GM23338 (cell line): ENCODE measurements around the gene DFFB. TPM values are rescaled to one million over a fixed set of nuclear protein-coding genes. Genes with fewer than 3 reads are reported as not detected.

Experiments
- ATAC-seq: fragments of 200-7000 bp; cut with Tn5 transposase; 3 replicates; pipeline ENCODE4 v1.9.1; 2020
- DNase-seq: peaks from one replicate; pipeline ENCODE4 v3.0.0-alpha.2; 2015; ENCODE audit warnings: low spot score
- H2AFZ ChIP-seq: fragments of 200-600 bp; sonication (generic); 2 replicates; pipeline ENCODE4 v1.8.0; 2016; ENCODE audit warnings: antibody characterized with exemption, mild to moderate bottlenecking, moderate library complexity
- H3F3A ChIP-seq: fragments of 200-600 bp; sonication (generic); replicated peaks from 2 replicates; pipeline ENCODE4 v1.8.0; 2017; ENCODE audit warnings: antibody characterized with exemption, mixed run types, low read depth
- H3K27ac ChIP-seq: fragments of 200-600 bp; sonication (generic); 2 replicates; pipeline ENCODE4 v1.6.1; 2016; ENCODE audit warnings: low read depth
- H3K27me3 ChIP-seq: fragments of 200-600 bp; sonication (generic); 2 replicates; pipeline ENCODE4 v1.8.0; 2016; ENCODE audit warnings: mild to moderate bottlenecking, mixed run types, moderate library complexity; ENCODE audit not compliant: insufficient read depth
- H3K36me3 ChIP-seq: fragments of 200-600 bp; sonication (generic); 2 replicates; pipeline ENCODE4 v1.8.0; 2016; ENCODE audit warnings: mild to moderate bottlenecking; ENCODE audit not compliant: insufficient read depth
- H3K4me1 ChIP-seq: fragments of 200-600 bp; sonication (generic); 2 replicates; pipeline ENCODE4 v1.8.0; 2016; ENCODE audit warnings: mild to moderate bottlenecking, moderate library complexity; ENCODE audit not compliant: insufficient read depth
- H3K4me2 ChIP-seq: fragments of 200-600 bp; sonication (generic); 2 replicates; pipeline ENCODE4 v1.7.1; 2017; ENCODE audit warnings: mixed run types
- H3K4me3 ChIP-seq: fragments of 200-600 bp; sonication (generic); 2 replicates; pipeline ENCODE4 v1.6.1; 2016; ENCODE audit warnings: mixed run types
- H3K79me2 ChIP-seq: fragments of 200-600 bp; sonication (generic); replicated peaks from 2 replicates; pipeline ENCODE4 v1.8.0; 2017; ENCODE audit warnings: mild to moderate bottlenecking; ENCODE audit not compliant: insufficient read depth
- H3K9me2 ChIP-seq: fragments of 200-600 bp; sonication (generic); 2 replicates; pipeline ENCODE4 v1.8.0; 2017; ENCODE audit not compliant: insufficient read depth
- H4K20me1 ChIP-seq: fragments of 200-600 bp; sonication (generic); replicated peaks from 2 replicates; pipeline ENCODE4 v1.8.0; 2017; ENCODE audit warnings: mild to moderate bottlenecking; ENCODE audit not compliant: insufficient read depth
- H3K27ac Mint-ChIP-seq: 2 replicates; pipeline ENCODE4 v1.8.0; 2020; ENCODE audit warnings: inconsistent platforms, mild to moderate bottlenecking, moderate library complexity, mixed read lengths
- H3K27me3 Mint-ChIP-seq: 3 replicates; pipeline ENCODE4 v1.8.0; 2022; ENCODE audit warnings: low read depth, mild to moderate bottlenecking, moderate library complexity, mixed read lengths, inconsistent platforms; ENCODE audit not compliant: insufficient read depth, poor library complexity
- H3K36me3 Mint-ChIP-seq: 3 replicates; pipeline ENCODE4 v1.8.0; 2021; ENCODE audit warnings: low read depth, mild to moderate bottlenecking, inconsistent platforms, moderate library complexity, mixed read lengths
- H3K4me1 Mint-ChIP-seq: 3 replicates; pipeline ENCODE4 v1.8.0; 2020; ENCODE audit warnings: mild to moderate bottlenecking, inconsistent platforms, mixed read lengths
- H3K4me3 Mint-ChIP-seq: 3 replicates; pipeline ENCODE4 v1.8.0; 2021; ENCODE audit warnings: moderate library complexity, mild to moderate bottlenecking, inconsistent platforms, mixed read lengths
- H3K9me3 Mint-ChIP-seq: 3 replicates; pipeline ENCODE4 v1.8.0; 2020; ENCODE audit warnings: moderate library complexity, mild to moderate bottlenecking, inconsistent platforms, mixed read lengths
- CREB1 ChIP-seq: fragments of 250-450 bp; sonication (Bioruptor Pico); IDR thresholded peaks from 2 replicates; pipeline ENCODE4 v1.5.0; 2020; ENCODE audit warnings: low read depth, mild to moderate bottlenecking, moderate library complexity
- CTCF ChIP-seq, 2 experiments: fragments of 200-600 bp in 1 of 2; sonication (generic) in 1 of 2; conservative IDR thresholded peaks; 2 replicates each; pipeline versions ENCODE4 v1.5.1 to v1.6.1; 2016 to 2017; ENCODE audit warnings: antibody characterized with exemption in 2 of 2, low read depth in 2 of 2, mild to moderate bottlenecking in 2 of 2, moderate library complexity in 1 of 2
- EZH2 ChIP-seq: fragments of 200-600 bp; sonication (generic); IDR thresholded peaks from one replicate; pipeline ENCODE4 v1.8.0; 2017; ENCODE audit warnings: antibody characterized with exemption, mild to moderate bottlenecking, low read depth; ENCODE audit not compliant: unreplicated experiment
- EZH2phosphoT487 ChIP-seq: fragments of 200-600 bp; sonication (generic); IDR thresholded peaks from one replicate; pipeline ENCODE4 v1.8.1; 2018; ENCODE audit warnings: antibody characterized with exemption; ENCODE audit not compliant: unreplicated experiment
- JUNB ChIP-seq: IDR thresholded peaks from one replicate; pipeline ENCODE4 v1.6.1; 2016; ENCODE audit warnings: antibody characterized with exemption; ENCODE audit not compliant: unreplicated experiment
- NANOG ChIP-seq: IDR thresholded peaks from 2 replicates; pipeline ENCODE4 v1.6.1; 2016; ENCODE audit warnings: antibody characterized with exemption, borderline replicate concordance
- POLR2AphosphoS5 ChIP-seq: IDR thresholded peaks from 2 replicates; pipeline ENCODE4 v1.6.1; 2016; ENCODE audit warnings: antibody characterized with exemption, low read depth
- STAT1 ChIP-seq: IDR thresholded peaks from one replicate; pipeline ENCODE4 v1.6.1; 2016; ENCODE audit warnings: antibody characterized with exemption; ENCODE audit not compliant: unreplicated experiment
- ZNF114 ChIP-seq: fragments of 250-450 bp; sonication (Bioruptor Pico); IDR thresholded peaks from 2 replicates; pipeline ENCODE4 v1.5.0; 2020; ENCODE audit warnings: mild to moderate bottlenecking, moderate library complexity
- ZNF331 ChIP-seq: fragments of 250-450 bp; sonication (Bioruptor Pico); IDR thresholded peaks from 2 replicates; pipeline ENCODE4 v1.5.0; 2020; ENCODE audit warnings: low read depth, mild to moderate bottlenecking, moderate library complexity
- polyA plus RNA-seq: library from polyadenylated mRNA; unstranded; fragments of >200 nt; fragmentation: Nextera tagmentation; extraction: Ambion mirVana; gene quantifications from 2 replicates; pipeline ENCODE4 v1.2.1, GENCODE V29; 2016
- total RNA-seq: library from RNA; depleted of rRNA; stranded (reverse); fragments of >200 nt; shearing (Covaris generic); gene quantifications from 2 replicates; pipeline ENCODE4 v1.2.3, GENCODE V29; 2014
- TF ChIP-seq, protein P1 (sequence below): fragments of 250-450 bp; sonication (Bioruptor Pico); IDR thresholded peaks from 2 replicates; pipeline ENCODE4 v1.5.0; 2020; ENCODE audit warnings: mild to moderate bottlenecking, moderate library complexity
- TF ChIP-seq, protein P2 (sequence below): IDR thresholded peaks from 2 replicates; pipeline ENCODE4 v1.6.1; 2016; ENCODE audit warnings: antibody characterized with exemption

DFFB gene
- total and polyA plus RNA-seq, 2 experiments from 2014 or later: 6.5 to 18.1 TPM

DNA sequence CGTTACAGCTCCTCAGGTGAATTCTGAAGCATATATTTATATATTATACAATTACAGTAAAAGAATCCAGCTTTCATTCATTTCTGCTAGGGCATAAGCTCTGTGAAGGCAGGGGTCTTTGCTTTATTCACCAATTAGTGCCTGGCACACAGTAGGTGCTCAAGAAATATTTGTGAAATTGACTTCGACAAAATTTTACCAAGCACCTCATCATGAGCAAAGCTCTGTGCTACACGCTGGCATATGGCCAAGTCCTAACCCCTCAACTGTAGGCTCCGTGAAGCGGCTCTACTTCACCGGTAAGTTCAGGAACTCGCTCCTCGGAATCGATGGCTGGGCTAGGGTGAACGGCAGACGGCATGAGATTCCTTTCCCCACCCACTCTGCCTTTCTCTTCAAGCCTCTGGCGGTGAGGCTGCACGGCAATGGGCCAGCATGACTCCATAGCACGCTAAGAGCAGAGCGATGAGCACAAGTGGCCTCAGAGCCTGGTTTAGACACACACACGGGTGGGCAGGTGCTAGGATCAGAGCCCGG lies 34.1 kb downstream of the DFFB start:
- H3K36me3 ChIP-seq: peaks cover 12% of the 10 kb centered on the region
- H3K4me1 Mint-ChIP-seq: peaks cover 2% of the 10 kb centered on the region; the same call in 1 of the 3 replicates

More for the DNA sequence above, 34.1 kb downstream of the DFFB start:
- no peak overlapping the region for H2AFZ ChIP-seq
- H4K20me1 ChIP-seq: peaks cover 11% of the 10 kb centered on the region; the same call in 1 of the 2 replicates
- no peaks in the 10 kb centered on the region for H3K9me2 ChIP-seq
- no peaks in the 10 kb centered on the region for H3K27me3 ChIP-seq
- H3K4me1 ChIP-seq: no peaks in the 10 kb centered on the region
- no peaks in the 10 kb centered on the region for H3F3A ChIP-seq
- no peak overlapping the region for H3K27ac ChIP-seq
- no peak for TF ChIP-seq ZNF114 (CRISPR knock-in tag)
- TF ChIP-seq, protein P1, sequence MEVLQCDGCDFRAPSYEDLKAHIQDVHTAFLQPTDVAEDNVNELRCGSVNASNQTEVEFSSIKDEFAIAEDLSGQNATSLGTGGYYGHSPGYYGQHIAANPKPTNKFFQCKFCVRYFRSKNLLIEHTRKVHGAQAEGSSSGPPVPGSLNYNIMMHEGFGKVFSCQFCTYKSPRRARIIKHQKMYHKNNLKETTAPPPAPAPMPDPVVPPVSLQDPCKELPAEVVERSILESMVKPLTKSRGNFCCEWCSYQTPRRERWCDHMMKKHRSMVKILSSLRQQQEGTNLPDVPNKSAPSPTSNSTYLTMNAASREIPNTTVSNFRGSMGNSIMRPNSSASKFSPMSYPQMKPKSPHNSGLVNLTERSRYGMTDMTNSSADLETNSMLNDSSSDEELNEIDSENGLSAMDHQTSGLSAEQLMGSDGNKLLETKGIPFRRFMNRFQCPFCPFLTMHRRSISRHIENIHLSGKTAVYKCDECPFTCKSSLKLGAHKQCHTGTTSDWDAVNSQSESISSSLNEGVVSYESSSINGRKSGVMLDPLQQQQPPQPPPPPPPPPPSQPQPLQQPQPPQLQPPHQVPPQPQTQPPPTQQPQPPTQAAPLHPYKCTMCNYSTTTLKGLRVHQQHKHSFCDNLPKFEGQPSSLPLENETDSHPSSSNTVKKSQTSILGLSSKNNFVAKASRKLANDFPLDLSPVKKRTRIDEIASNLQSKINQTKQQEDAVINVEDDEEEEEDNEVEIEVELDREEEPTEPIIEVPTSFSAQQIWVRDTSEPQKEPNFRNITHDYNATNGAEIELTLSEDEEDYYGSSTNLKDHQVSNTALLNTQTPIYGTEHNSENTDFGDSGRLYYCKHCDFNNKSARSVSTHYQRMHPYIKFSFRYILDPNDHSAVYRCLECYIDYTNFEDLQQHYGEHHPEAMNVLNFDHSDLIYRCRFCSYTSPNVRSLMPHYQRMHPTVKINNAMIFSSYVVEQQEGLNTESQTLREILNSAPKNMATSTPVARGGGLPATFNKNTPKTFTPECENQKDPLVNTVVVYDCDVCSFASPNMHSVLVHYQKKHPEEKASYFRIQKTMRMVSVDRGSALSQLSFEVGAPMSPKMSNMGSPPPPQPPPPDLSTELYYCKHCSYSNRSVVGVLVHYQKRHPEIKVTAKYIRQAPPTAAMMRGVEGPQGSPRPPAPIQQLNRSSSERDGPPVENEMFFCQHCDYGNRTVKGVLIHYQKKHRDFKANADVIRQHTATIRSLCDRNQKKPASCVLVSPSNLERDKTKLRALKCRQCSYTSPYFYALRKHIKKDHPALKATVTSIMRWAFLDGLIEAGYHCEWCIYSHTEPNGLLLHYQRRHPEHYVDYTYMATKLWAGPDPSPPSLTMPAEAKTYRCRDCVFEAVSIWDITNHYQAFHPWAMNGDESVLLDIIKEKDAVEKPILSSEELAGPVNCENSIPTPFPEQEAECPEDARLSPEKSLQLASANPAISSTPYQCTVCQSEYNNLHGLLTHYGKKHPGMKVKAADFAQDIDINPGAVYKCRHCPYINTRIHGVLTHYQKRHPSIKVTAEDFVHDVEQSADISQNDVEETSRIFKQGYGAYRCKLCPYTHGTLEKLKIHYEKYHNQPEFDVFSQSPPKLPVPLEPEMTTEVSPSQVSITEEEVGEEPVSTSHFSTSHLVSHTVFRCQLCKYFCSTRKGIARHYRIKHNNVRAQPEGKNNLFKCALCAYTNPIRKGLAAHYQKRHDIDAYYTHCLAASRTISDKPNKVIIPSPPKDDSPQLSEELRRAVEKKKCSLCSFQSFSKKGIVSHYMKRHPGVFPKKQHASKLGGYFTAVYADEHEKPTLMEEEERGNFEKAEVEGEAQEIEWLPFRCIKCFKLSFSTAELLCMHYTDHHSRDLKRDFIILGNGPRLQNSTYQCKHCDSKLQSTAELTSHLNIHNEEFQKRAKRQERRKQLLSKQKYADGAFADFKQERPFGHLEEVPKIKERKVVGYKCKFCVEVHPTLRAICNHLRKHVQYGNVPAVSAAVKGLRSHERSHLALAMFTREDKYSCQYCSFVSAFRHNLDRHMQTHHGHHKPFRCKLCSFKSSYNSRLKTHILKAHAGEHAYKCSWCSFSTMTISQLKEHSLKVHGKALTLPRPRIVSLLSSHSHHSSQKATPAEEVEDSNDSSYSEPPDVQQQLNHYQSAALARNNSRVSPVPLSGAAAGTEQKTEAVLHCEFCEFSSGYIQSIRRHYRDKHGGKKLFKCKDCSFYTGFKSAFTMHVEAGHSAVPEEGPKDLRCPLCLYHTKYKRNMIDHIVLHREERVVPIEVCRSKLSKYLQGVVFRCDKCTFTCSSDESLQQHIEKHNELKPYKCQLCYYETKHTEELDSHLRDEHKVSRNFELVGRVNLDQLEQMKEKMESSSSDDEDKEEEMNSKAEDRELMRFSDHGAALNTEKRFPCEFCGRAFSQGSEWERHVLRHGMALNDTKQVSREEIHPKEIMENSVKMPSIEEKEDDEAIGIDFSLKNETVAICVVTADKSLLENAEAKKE: no peak
- TF ChIP-seq CTCF (conservative IDR thresholded peaks at IDR 0.05; ENCODE audit: low read depth in 2 of 2): no peak
- no peak for TF ChIP-seq EZH2phosphoT487
- TF ChIP-seq EZH2: no peak
- no peak for TF ChIP-seq POLR2AphosphoS5
- TF ChIP-seq JUNB: no peak
- no peak for TF ChIP-seq ZNF331 (CRISPR knock-in tag)
- TF ChIP-seq NANOG: no peak
- TF ChIP-seq CREB1 (CRISPR knock-in tag): no peak
- TF ChIP-seq STAT1: no peak
- TF ChIP-seq, protein P2, sequence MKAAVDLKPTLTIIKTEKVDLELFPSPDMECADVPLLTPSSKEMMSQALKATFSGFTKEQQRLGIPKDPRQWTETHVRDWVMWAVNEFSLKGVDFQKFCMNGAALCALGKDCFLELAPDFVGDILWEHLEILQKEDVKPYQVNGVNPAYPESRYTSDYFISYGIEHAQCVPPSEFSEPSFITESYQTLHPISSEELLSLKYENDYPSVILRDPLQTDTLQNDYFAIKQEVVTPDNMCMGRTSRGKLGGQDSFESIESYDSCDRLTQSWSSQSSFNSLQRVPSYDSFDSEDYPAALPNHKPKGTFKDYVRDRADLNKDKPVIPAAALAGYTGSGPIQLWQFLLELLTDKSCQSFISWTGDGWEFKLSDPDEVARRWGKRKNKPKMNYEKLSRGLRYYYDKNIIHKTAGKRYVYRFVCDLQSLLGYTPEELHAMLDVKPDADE: no peak
- Mint-ChIP-seq H3K4me3 (no peak overlapping the region), H3K27ac (no peak overlapping the region), H3K36me3 (peaks cover 30% of the 10 kb centered on the region; the same call in 2 of the 3 replicates), H3K27me3 (peaks cover 6% of the 10 kb centered on the region), H3K9me3 (no peaks in the 10 kb centered on the region; the same call in 2 of the 3 replicates)
- H3K4me3 ChIP-seq: no peak overlapping the region
- DNase-seq (no peak), ATAC-seq (no peak)
- no peak overlapping the region for H3K4me2 ChIP-seq
- H3K79me2 ChIP-seq: peaks cover 36% of the 10 kb centered on the region
